PC-9 (cell line): ENCODE measurements around the gene SHISAL2A. TPM values are rescaled to one million over a fixed set of nuclear protein-coding genes. Genes with fewer than 3 reads are reported as not detected.
"Not testable (repeated sequence)": the region's sequence is repeated elsewhere in the genome, so short reads cannot be mapped to it uniquely, and the experiment has no call there.

Experiments used
- BruUV-seq: library from RNA; stranded (reverse); fragments of 400-500 nt; replicated peaks from 2 replicates; lab custom pipeline; 2021; lab: Mats Ljungman, UMichigan
- CTCF ChIA-PET: fragments of 300-600 bp; sonication (Branson Sonifier 250); formaldehyde crosslinking; loops from one replicate; lab custom pipeline; 2022; ENCODE audit warnings: antibody characterized with exemption; lab: Charles Lee
- POLR2A ChIA-PET: fragments of 300-600 bp; sonication (Branson Sonifier 250); formaldehyde crosslinking; loops from one replicate; lab custom pipeline; 2022; ENCODE audit warnings: antibody characterized with exemption; ENCODE audit not compliant: unreplicated experiment; lab: Charles Lee
- DNase-seq, 2 experiments: peaks; one replicate each; pipeline versions ENCODE4 v3.0.0 to v3.0.0-alpha.2; 2015 to 2022; ENCODE audit warnings: mixed read lengths in 1 of 2
- H2AFZ ChIP-seq: fragments of 200-600 bp; sonication (generic); 2 replicates; pipeline ENCODE4 v1.8.1; 2017; ENCODE audit warnings: antibody characterized with exemption
- H3F3A ChIP-seq: fragments of 200-600 bp; sonication (generic); 2 replicates; pipeline ENCODE4 v1.8.1; 2017; ENCODE audit warnings: antibody characterized with exemption, mild to moderate bottlenecking, low read depth; ENCODE audit not compliant: insufficient read depth
- H3K27ac ChIP-seq: fragments of 200-600 bp; sonication (generic); 2 replicates; pipeline ENCODE4 v1.6.1; 2016; ENCODE audit warnings: mixed run types
- H3K27me3 ChIP-seq: fragments of 200-600 bp; sonication (generic); 2 replicates; pipeline ENCODE4 v1.6.1; 2016; ENCODE audit warnings: low read depth, mixed run types; ENCODE audit not compliant: insufficient read depth
- H3K36me3 ChIP-seq: fragments of 200-600 bp; sonication (generic); 2 replicates; pipeline ENCODE4 v1.6.1; 2016; ENCODE audit warnings: low read depth, mixed run types
- H3K4me1 ChIP-seq: fragments of 200-600 bp; sonication (generic); replicated peaks from 2 replicates; pipeline ENCODE4 v1.6.1; 2016; ENCODE audit warnings: mixed run types; ENCODE audit not compliant: insufficient read depth
- H3K4me2 ChIP-seq: fragments of 200-600 bp; sonication (generic); 2 replicates; pipeline ENCODE4 v1.6.1; 2017; ENCODE audit warnings: mixed run types
- H3K4me3 ChIP-seq: fragments of 200-600 bp; sonication (generic); 2 replicates; pipeline ENCODE4 v1.6.1; 2016; ENCODE audit warnings: mixed run types
- H3K79me2 ChIP-seq: fragments of 200-600 bp; sonication (generic); 2 replicates; pipeline ENCODE4 v1.6.1; 2017; ENCODE audit warnings: low read depth, mixed run types
- H3K9me2 ChIP-seq: fragments of 200-600 bp; sonication (generic); 2 replicates; pipeline ENCODE4 v1.8.1; 2017; ENCODE audit warnings: mild to moderate bottlenecking; ENCODE audit not compliant: insufficient read depth
- H3K9me3 ChIP-seq: fragments of 200-600 bp; sonication (generic); 2 replicates; pipeline ENCODE4 v1.8.1; 2016; ENCODE audit warnings: low read depth; ENCODE audit not compliant: insufficient read depth
- H4K20me1 ChIP-seq: fragments of 200-600 bp; sonication (generic); 2 replicates; pipeline ENCODE4 v1.8.1; 2017; ENCODE audit not compliant: insufficient read depth
- CTCF ChIP-seq: fragments of 200-600 bp; sonication (generic); conservative IDR thresholded peaks from 2 replicates; pipeline ENCODE4 v1.6.1; 2017; ENCODE audit warnings: mixed run types, antibody characterized with exemption, mild to moderate bottlenecking, moderate library complexity
- EZH2 ChIP-seq: fragments of 200-600 bp; sonication (generic); IDR thresholded peaks from 2 replicates; pipeline ENCODE4 v1.8.0; 2017; ENCODE audit warnings: antibody characterized with exemption, low read depth
- intact Hi-C: fragments of 100-400 bp; cut with micrococcal nuclease; formaldehyde crosslinking; loops from one replicate; pipeline ENCODE4 v1.10.0; 2022; ENCODE audit not compliant: unreplicated experiment
- total RNA-seq: library from RNA; stranded (reverse); gene quantifications from 2 replicates; pipeline ENCODE4 v1.2.3, GENCODE V29; 2021

SHISAL2A gene
- total RNA-seq, 1 experiment from 2014 or later: not detected

DNA sequence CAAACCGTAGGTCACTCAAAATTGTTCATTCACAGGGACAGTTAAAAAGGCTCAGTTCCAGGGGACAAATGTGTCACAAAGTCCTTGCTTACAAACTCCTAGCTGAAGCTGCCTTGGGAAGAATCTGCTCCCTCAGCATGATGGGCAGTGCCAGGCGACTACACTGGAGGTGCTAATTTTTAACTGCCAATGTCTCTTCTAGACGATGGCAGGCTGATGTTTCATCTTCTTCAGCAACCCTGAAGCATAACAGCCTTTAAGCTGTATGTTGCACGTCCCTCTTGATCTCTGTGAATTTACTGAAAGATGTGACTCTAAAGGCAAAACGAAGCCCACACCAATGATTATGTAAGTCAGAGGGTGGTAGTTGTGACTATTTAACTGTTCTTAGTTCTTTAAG, 53.9 kb downstream of the SHISAL2A start:
- ChIA-PET POLR2A (no interaction called here), CTCF (interaction anchor here (0.5 to 0.7 kb wide), 8 partner anchors 130 to 699 kb away, joined by 3 to 8 read pairs (median 4); partner anchors contain the start of gene TUT4)
- DNase-seq: no peak
- no TSS peak for BruUV-seq
- H3K4me2 ChIP-seq: no peak overlapping the region
- no peaks in the 10 kb centered on the region for H3K4me1 ChIP-seq
- H3K79me2 ChIP-seq: no peaks in the 10 kb centered on the region
- TF ChIP-seq EZH2 (no peak), CTCF (no peak)
- H3F3A ChIP-seq: peaks cover 28% of the 10 kb centered on the region; the same call in 1 of the 2 replicates
- H3K4me3 ChIP-seq: no peak overlapping the region
- intact Hi-C loops: loop anchor here (1.0 to 10.0 kb wide), 5 partner anchors 134 to 792 kb away; partner anchors contain the start of gene TUT4
- no peak overlapping the region for H2AFZ ChIP-seq
- H3K9me3 ChIP-seq: no peaks in the 10 kb centered on the region
- H3K27me3 ChIP-seq: no peaks in the 10 kb centered on the region
- H3K27ac ChIP-seq: no peak overlapping the region
- no peaks in the 10 kb centered on the region for H3K9me2 ChIP-seq
- peaks cover 16% of the 10 kb centered on the region for H4K20me1 ChIP-seq
- H3K36me3 ChIP-seq: peaks cover 20% of the 10 kb centered on the region

DNA sequence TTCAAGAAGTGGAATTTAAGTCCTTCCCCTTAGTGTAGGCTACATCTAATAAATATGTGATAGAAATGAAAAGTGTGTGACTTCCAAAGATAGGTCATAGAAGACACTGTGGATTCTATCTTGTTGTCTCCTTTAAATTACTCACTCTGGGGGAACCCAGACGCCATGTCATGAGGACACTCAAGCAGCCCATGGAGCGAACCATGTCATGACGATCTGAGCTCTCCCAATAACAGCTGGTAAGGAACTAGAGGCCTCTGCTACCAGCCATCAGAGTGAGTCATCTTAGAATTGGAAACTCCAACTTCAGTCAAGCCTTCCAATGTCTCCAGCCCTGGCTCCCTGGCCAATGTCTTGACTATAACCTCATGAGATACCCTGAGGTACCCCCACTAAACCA, 58.9 kb downstream of the SHISAL2A start:
- DNase-seq: no peak

DNA sequence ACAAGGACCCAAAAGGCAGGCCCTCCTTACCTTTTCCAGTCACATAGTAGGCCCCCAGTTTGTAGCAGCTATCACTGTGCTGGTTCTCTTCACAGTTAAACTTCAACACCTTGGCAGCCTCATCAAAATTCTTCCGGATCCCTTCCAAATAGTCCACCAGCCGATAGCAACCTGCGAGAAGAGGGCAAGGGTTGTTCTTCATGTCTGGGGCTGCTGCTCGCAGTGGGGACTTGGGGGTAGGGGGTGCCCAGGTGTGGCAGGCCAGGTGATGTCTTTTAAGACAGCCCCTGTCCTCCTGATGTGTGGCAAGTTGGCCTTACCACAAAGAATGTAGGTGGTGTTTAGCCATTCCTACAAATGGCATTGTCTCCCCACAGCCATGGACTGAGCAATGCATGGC, 59.7 kb downstream of the SHISAL2A start:
- intact Hi-C loops: no loop called here
- CTCF ChIA-PET: interaction anchor here (0.6 to 0.7 kb wide), 2 partner anchors 576 to 1809 kb away, joined by 3 to 13 read pairs; no protein-coding TSS in a partner anchor
- Histone ChIP-seq H3K9me3 (no peaks in the 10 kb centered on the region), H3F3A (peaks cover 12% of the 10 kb centered on the region; the same call in 1 of the 2 replicates), H3K4me3 (no peak overlapping the region), H3K36me3 (0 out of 2 replicates have a peak, but pooled peaks cover 25% of the 10 kb centered on the region), H3K27me3 (no peaks in the 10 kb centered on the region), H3K9me2 (no peaks in the 10 kb centered on the region), H3K27ac (no peak overlapping the region), H3K4me1 (0 out of 2 replicates have a peak, but pooled peaks cover 4% of the 10 kb centered on the region), H3K79me2 (peaks cover 44% of the 10 kb centered on the region), H2AFZ (no peak overlapping the region), H3K4me2 (no peak overlapping the region), H4K20me1 (peaks cover 17% of the 10 kb centered on the region)
- POLR2A ChIA-PET: no interaction called here
- BruUV-seq: no TSS peak
- DNase-seq: no peak
- TF ChIP-seq EZH2 (no peak), CTCF (no peak)

More for the DNA sequence above, 58.9 kb downstream of the SHISAL2A start:
- BruUV-seq: no TSS peak
- no peak overlapping the region for H2AFZ ChIP-seq
- no peaks in the 10 kb centered on the region for H3K9me3 ChIP-seq
- no peaks in the 10 kb centered on the region for H3K27me3 ChIP-seq
- H3K4me3 ChIP-seq: no peak overlapping the region
- H3K4me2 ChIP-seq: no peak overlapping the region
- H3F3A ChIP-seq: peaks cover 20% of the 10 kb centered on the region; the same call in 1 of the 2 replicates
- H3K79me2 ChIP-seq: peaks cover 35% of the 10 kb centered on the region
- TF ChIP-seq EZH2 (no peak), CTCF (no peak)
- no peak overlapping the region for H3K27ac ChIP-seq
- H3K9me2 ChIP-seq: no peaks in the 10 kb centered on the region
- H4K20me1 ChIP-seq: peaks cover 20% of the 10 kb centered on the region
- ChIA-PET CTCF (interaction anchor here (0.5 kb wide), 1 partner anchor 285 kb away, joined by 3 read pairs; no protein-coding TSS in a partner anchor), POLR2A (no interaction called here)
- 0 out of 2 replicates have a peak, but pooled peaks cover 4% of the 10 kb centered on the region for H3K4me1 ChIP-seq
- intact Hi-C loops: no loop called here
- H3K36me3 ChIP-seq: 0 out of 2 replicates have a peak, but pooled peaks cover 25% of the 10 kb centered on the region

- DNase-seq, H3K27ac ChIP-seq, intact Hi-C loops, H2AFZ ChIP-seq, BruUV-seq, H3F3A ChIP-seq, H3K4me2 ChIP-seq, H3K9me2 ChIP-seq, H3K4me3 ChIP-seq, H3K4me1 ChIP-seq, POLR2A ChIA-PET, H3K27me3 ChIP-seq, H3K9me3 ChIP-seq: not testable (repeated sequence)
- Histone ChIP-seq H3K36me3 (0 out of 2 replicates have a peak, but pooled peaks cover 25% of the 10 kb centered on the region), H4K20me1 (peaks cover 12% of the 10 kb centered on the region), H3K79me2 (peaks cover 45% of the 10 kb centered on the region)
- CTCF ChIA-PET: interaction anchor here (0.6 to 0.7 kb wide), 3 partner anchors 193 to 1810 kb away, joined by 3 to 13 read pairs (median 4); no protein-coding TSS in a partner anchor
Measured at GRCh38 chr1:52693351-52693750, 60.4 kb downstream of the SHISAL2A start.
